ENCODE measurements around the gene KIF4B. TPM values are rescaled to one million over a fixed set of nuclear protein-coding genes. Genes with fewer than 3 reads are reported as not detected.
"Not testable (repeated sequence)": the region's sequence is repeated elsewhere in the genome, so short reads cannot be mapped to it uniquely, and the experiment has no call there.

The KIF4B gene
- total RNA-seq, 1 donor from 2014 or later: not detected

- no peak overlapping the region for H3K4me3 Mint-ChIP-seq
- no peaks in the 10 kb centered on the region for H3K4me1 Mint-ChIP-seq
- no peak for DNase-seq (ENCODE audit: low read depth, low spot score)
- TF ChIP-seq, protein P1, sequence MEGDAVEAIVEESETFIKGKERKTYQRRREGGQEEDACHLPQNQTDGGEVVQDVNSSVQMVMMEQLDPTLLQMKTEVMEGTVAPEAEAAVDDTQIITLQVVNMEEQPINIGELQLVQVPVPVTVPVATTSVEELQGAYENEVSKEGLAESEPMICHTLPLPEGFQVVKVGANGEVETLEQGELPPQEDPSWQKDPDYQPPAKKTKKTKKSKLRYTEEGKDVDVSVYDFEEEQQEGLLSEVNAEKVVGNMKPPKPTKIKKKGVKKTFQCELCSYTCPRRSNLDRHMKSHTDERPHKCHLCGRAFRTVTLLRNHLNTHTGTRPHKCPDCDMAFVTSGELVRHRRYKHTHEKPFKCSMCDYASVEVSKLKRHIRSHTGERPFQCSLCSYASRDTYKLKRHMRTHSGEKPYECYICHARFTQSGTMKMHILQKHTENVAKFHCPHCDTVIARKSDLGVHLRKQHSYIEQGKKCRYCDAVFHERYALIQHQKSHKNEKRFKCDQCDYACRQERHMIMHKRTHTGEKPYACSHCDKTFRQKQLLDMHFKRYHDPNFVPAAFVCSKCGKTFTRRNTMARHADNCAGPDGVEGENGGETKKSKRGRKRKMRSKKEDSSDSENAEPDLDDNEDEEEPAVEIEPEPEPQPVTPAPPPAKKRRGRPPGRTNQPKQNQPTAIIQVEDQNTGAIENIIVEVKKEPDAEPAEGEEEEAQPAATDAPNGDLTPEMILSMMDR (conservative IDR thresholded peaks at IDR 0.05): no peak
- no peaks in the 10 kb centered on the region for H3K36me3 Mint-ChIP-seq (ENCODE audit: low read depth)
- H3K9me3 Mint-ChIP-seq: no peaks in the 10 kb centered on the region
- H3K27me3 Mint-ChIP-seq (ENCODE audit: low read depth): no peaks in the 10 kb centered on the region
- no peak overlapping the region for H3K27ac Mint-ChIP-seq (ENCODE audit: unreplicated experiment)
Measured at GRCh38 chr5:154968953-154969352, 44.6 kb upstream of the KIF4B start.

GRCh38 chr5:154970759-154971158 is 42.8 kb upstream of the KIF4B start:
- TF ChIP-seq, protein P1 (conservative IDR thresholded peaks at IDR 0.05): no peak
- Mint-ChIP-seq H3K9me3 (no peaks in the 10 kb centered on the region), H3K36me3 (ENCODE audit: low read depth) (peaks cover 2% of the 10 kb centered on the region), H3K4me1 (no peaks in the 10 kb centered on the region), H3K27ac (ENCODE audit: unreplicated experiment) (no peak overlapping the region), H3K4me3 (no peak overlapping the region), H3K27me3 (ENCODE audit: low read depth) (no peaks in the 10 kb centered on the region)
- DNase-seq (ENCODE audit: low read depth, low spot score): no peak

DNA sequence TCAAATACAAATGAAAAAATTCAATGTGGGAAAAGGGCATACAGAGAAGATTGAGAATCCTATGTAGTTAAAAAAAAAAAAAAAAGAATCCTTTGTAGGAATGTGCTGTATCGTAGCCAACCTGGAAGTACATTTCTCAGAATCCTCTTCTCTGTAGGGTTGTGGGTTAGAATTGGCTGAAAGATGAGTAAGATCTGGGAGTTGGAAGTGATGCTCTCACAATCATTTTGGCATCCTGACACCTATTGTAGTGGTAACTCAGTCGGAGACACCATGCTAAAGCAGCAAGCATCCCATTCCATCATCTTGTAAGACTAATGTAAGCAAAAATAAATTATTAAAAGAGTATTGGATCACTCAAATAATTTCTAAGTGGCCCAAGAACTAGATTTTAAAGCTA is 42.1 kb upstream of the KIF4B start:
- TF ChIP-seq, protein P1 (conservative IDR thresholded peaks at IDR 0.05): no peak
- Mint-ChIP-seq H3K4me1 (no peaks in the 10 kb centered on the region), H3K27me3 (ENCODE audit: low read depth) (no peaks in the 10 kb centered on the region), H3K4me3 (no peak overlapping the region), H3K27ac (ENCODE audit: unreplicated experiment) (no peak overlapping the region), H3K9me3 (no peaks in the 10 kb centered on the region), H3K36me3 (ENCODE audit: low read depth) (peaks cover 7% of the 10 kb centered on the region)
- DNase-seq (ENCODE audit: low read depth, low spot score): no peak

DNA sequence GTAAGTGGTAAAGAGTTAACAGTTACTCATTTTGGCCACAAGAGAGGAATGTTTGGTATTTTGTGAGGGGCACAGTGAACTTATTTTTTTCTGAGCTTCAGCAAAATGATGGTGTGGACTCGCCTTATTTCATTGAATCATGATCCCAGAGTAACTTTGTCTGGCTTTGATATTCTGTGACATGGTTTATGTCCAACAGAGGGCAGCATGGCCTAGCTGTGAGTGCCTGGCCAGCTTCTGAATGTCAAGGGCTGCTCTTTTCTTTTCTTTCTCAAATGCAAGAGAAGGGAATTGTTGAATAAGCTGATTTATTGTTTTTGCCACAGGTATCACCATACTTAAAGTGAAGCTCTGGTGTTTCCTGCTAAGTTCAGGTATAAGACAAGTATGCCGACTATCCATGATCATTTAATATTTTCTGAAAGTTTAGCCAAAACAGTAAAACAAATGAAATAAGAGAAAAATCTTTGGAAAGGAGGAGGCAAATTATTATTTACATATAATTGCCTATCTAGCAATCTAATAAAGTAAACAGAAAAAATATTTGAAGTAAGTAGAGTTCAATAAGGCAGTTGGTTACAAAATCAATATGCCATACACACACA is 41.0 kb upstream of the KIF4B start:
- no peaks in the 10 kb centered on the region for H3K4me1 Mint-ChIP-seq
- TF ChIP-seq, protein P1 (conservative IDR thresholded peaks at IDR 0.05): peak; percentile 79
- no peaks in the 10 kb centered on the region for H3K9me3 Mint-ChIP-seq
- DNase-seq (ENCODE audit: low read depth, low spot score): peak; percentile 42
- no peak overlapping the region for H3K4me3 Mint-ChIP-seq
- H3K27ac Mint-ChIP-seq (ENCODE audit: unreplicated experiment): no peak overlapping the region
- peaks cover 7% of the 10 kb centered on the region for H3K36me3 Mint-ChIP-seq (ENCODE audit: low read depth)
- no peaks in the 10 kb centered on the region for H3K27me3 Mint-ChIP-seq (ENCODE audit: low read depth)

GRCh38 chr5:154976082-154976481 is 37.5 kb upstream of the KIF4B start:
- H3K27ac Mint-ChIP-seq (ENCODE audit: unreplicated experiment); H3K27me3 Mint-ChIP-seq (ENCODE audit: low read depth): not testable (repeated sequence)

DNA sequence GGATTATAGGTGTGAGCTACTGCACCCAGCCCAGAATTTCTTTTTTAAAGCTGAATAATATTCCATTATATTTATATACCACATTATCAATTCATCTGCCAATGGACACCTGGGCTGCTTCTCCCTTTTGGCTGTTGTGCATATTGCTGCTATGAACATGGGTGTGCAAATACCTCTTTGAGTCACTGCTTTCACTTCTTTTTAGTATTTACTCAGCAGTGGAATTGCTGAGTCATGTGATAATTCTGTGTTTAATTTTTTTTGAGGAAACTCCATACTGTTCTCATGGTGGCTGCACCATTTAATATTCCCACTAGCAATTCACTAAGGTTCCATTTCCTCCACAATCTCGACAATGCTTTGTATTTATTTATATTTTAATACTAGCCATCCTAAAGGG is 36.1 kb upstream of the KIF4B start:
- peaks cover 11% of the 10 kb centered on the region for H3K36me3 Mint-ChIP-seq (ENCODE audit: low read depth)
- DNase-seq (ENCODE audit: low read depth, low spot score): no peak
- TF ChIP-seq, protein P1 (conservative IDR thresholded peaks at IDR 0.05): no peak
- no peak overlapping the region for H3K27ac Mint-ChIP-seq (ENCODE audit: unreplicated experiment)
- no peaks in the 10 kb centered on the region for H3K27me3 Mint-ChIP-seq (ENCODE audit: low read depth)
- no peaks in the 10 kb centered on the region for H3K9me3 Mint-ChIP-seq
- H3K4me3 Mint-ChIP-seq: no peak overlapping the region
- H3K4me1 Mint-ChIP-seq: no peaks in the 10 kb centered on the region

More at GRCh38 chr5:154976082-154976481, 37.5 kb upstream of the KIF4B start:
- H3K4me1 Mint-ChIP-seq; H3K4me3 Mint-ChIP-seq; DNase-seq (ENCODE audit: low read depth, low spot score); H3K36me3 Mint-ChIP-seq (ENCODE audit: low read depth); H3K9me3 Mint-ChIP-seq: not testable (repeated sequence)

DNA sequence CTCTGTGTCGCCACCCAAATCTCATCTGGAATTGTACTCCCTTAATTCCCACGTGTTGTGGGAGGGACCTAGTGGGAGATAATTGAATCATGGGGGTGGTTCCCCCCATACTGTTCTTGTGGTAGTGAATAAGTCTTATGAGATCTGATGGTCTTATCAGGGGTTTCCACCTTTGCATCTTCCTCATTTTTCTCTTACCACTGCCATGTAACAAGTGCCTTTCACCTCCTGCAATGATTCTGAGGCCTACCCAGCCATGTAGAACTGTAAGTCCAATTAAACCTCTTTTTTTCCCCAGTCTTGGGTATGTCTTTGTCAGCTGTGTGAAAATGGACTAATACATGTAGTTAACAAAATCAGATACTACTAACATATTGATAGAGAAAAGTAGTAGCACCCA is 35.3 kb upstream of the KIF4B start:
- H3K27me3 Mint-ChIP-seq (ENCODE audit: low read depth); H3K4me1 Mint-ChIP-seq; DNase-seq (ENCODE audit: low read depth, low spot score); H3K4me3 Mint-ChIP-seq; H3K9me3 Mint-ChIP-seq; H3K27ac Mint-ChIP-seq (ENCODE audit: unreplicated experiment): not testable (repeated sequence)
- H3K36me3 Mint-ChIP-seq (ENCODE audit: low read depth): peaks cover 14% of the 10 kb centered on the region

Measured in neural crest cell (in vitro differentiated cells).